SK-MEL-5 (cell line): ENCODE results near the gene RUNX2. TPM values are rescaled to one million over a fixed set of nuclear protein-coding genes. Genes with fewer than 3 reads are reported as not detected.

Source experiments
- DNase-seq: peaks from one replicate; pipeline ENCODE4 v3.0.0-alpha.2; 2016; ENCODE audit warnings: low read depth, low spot score
- in situ Hi-C: cut with HindIII; loops from 2 replicates; pipeline ENCODE4 v1.10.0; 2016; ENCODE audit warnings: low sequenced_read_pairs, high pct_unique_total_duplicates, low pct_unique_long_range_greater_than_20kb
- total RNA-seq: library from RNA; depleted of rRNA; stranded (reverse); fragments of >200 nt; shearing (Covaris generic); gene quantifications from 2 replicates; pipeline ENCODE4 v1.2.3, GENCODE V29; 2014

Gene RUNX2
- total RNA-seq, 1 experiment from 2014 or later: 0.24 TPM

GRCh38 chr6:45619994-45620471 is 291.9 kb downstream of the RUNX2 start:
- in situ Hi-C loops: no loop called here
- no peak for DNase-seq

GRCh38 chr6:45624228-45624627 is 296.1 kb downstream of the RUNX2 start:
- no peak for DNase-seq
- in situ Hi-C loops: no loop called here

DNA sequence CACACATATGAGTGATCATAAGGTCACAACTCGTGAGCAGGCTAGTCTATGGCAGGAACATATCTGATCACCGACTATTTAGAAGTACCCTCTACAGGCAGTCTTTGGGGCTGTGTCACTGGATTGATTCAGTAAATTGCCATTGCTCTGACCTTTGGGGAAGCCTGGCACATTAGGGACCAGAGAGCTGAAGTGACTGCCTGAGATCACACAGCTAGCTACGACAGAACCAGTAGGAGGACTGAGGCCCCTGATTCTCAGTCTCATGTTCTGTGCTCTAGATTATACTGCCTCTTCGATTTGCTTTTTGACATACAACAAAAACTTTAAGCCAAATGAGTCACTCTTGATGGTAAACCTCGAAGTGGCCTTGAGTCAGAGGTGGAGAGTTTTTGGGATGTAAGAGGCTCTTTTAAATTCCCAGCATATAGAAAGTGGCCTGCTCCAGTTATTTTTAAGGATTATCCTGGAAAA is 297.1 kb downstream of the RUNX2 start:
- DNase-seq: no peak
- in situ Hi-C loops: no loop called here

GRCh38 chr6:45626087-45626891 is 298.2 kb downstream of the RUNX2 start:
- no peak for DNase-seq
- in situ Hi-C loops: no loop called here

DNA sequence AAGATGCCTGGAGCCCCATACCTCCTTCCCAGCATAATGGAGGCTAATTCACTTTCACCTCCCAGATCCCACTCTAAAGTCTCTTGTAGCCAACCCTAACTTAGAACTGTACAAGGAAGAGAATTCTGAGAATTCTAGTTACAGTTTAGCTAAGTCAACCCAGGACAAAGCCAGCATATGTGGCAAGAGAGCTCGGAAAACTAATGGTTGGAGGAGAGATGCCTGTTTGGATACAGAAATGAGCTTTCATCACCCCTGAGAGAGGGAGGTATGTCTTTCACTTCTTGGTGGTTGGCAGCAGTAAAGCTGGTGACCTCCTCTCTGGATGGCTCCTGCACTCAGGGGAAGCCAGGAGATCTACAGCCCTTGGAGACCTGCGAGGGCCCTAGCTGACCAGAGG is 302.2 kb downstream of the RUNX2 start:
- in situ Hi-C loops: no loop called here
- DNase-seq: no peak

DNA sequence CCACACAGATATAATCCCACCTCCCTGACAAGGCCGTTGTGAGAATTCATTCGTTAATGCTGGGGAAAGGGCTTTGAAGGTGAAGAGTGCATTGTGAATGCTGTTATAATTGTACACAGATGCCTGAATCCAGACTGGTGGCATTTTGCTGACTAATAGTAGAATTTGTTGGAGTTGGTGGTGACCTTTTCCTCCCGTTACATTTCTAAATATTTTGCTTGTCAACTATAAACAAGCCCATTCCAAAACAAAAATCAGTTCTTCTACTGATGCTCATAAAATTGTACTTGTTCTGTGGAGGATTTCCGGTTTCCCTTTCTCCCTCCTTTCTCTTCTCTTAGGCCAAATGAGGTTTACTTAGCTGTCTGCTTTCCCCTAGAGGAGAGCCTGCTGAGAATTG is 302.7 kb downstream of the RUNX2 start:
- no peak for DNase-seq
- in situ Hi-C loops: no loop called here

DNA sequence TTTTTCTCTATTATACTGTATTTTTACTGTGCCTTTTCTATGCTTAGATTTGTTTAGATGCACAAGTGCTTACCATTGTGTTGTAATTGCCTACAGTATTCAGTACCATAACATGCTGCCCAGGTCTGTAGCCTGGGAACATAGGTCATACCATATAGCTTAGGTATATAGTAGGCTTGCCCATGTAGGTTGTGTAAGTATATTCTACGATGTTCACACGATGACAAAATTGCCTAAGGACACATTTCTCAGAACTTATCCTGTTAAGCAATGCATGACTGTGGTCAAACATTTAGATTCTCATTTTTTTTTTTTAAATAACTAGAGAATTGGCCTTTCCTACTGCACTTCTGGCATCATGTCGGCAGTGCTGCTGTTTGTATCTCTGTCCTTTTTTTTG is 303.3 kb downstream of the RUNX2 start:
- in situ Hi-C loops: no loop called here

GRCh38 chr6:45633272-45633908 is 305.3 kb downstream of the RUNX2 start:
- no peak for DNase-seq
- in situ Hi-C loops: no loop called here

More for the DNA sequence above, 303.3 kb downstream of the RUNX2 start:
- DNase-seq: no peak

GRCh38 chr6:45634231-45634630 is 306.1 kb downstream of the RUNX2 start:
- in situ Hi-C loops: no loop called here
- DNase-seq: no peak

GRCh38 chr6:45635284-45635867 is 307.2 kb downstream of the RUNX2 start:
- in situ Hi-C loops: no loop called here
- no peak for DNase-seq

GRCh38 chr6:45637056-45637455 is 308.9 kb downstream of the RUNX2 start:
- in situ Hi-C loops: no loop called here
- DNase-seq: peak; percentile 70

DNA sequence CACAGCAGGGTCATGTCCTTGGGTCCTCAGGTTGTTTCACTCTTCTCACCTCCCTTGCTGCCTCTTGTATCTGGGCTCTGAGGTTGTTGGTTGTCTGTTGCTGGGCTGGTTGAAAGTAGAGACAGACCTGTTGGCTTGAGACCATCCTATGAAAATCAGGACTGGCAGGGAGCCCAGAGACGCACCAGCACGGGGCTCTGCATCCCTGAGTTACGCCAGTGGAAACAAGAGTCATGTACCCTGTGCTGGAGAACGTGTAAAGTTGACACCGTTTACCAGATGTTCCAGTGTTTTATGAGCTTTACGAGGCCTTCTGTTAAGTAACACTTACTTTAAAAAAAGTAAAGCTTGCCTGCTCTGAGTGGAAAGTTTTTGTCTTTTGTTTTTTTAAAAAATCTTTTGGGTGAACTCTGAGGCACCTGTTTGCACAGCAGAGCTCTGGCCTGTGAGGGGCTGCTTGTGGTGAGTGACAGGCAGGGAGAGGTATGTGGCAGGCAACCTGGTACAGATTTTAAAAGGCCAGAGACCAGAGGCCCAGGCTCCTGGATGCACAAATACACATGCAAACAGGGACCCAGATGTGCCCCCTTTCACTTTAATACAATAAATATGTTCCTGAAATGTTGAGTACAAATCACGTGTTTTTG is 309.6 kb downstream of the RUNX2 start:
- in situ Hi-C loops: no loop called here

DNA sequence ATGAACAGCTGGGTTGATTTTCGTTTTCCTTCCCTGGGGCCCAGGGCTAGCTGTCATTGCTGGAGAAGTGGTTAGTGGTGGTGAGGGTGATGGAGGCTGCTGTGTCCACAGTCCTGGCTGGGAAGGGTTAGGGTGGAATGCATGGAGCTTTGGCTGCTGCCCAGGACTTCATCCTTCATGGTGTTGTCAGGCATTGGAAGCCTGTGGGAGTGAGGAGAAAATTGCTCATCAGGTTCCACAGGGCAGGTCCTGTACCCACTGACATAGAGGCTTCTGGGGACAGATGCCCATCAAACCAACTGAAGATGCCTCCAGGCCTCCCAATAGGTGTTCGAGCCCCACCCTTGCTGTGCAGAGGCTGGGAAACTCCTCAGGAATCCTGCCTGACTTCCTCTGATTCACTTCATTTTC is 312.0 kb downstream of the RUNX2 start:
- in situ Hi-C loops: no loop called here
- no peak for DNase-seq

More for the DNA sequence above, 309.6 kb downstream of the RUNX2 start:
- no peak for DNase-seq

- no peak for DNase-seq
- in situ Hi-C loops: no loop called here
These were observed 312.7 kb downstream of the RUNX2 start for GRCh38 chr6:45640811-45641210.

- in situ Hi-C loops: no loop called here
These were observed 314.4 kb downstream of the RUNX2 start for GRCh38 chr6:45642331-45643125.

GRCh38 chr6:45643126-45643525 is 315.0 kb downstream of the RUNX2 start:
- in situ Hi-C loops: no loop called here
- no peak for DNase-seq

More at GRCh38 chr6:45642331-45643125, 314.4 kb downstream of the RUNX2 start:
- DNase-seq: no peak

DNA sequence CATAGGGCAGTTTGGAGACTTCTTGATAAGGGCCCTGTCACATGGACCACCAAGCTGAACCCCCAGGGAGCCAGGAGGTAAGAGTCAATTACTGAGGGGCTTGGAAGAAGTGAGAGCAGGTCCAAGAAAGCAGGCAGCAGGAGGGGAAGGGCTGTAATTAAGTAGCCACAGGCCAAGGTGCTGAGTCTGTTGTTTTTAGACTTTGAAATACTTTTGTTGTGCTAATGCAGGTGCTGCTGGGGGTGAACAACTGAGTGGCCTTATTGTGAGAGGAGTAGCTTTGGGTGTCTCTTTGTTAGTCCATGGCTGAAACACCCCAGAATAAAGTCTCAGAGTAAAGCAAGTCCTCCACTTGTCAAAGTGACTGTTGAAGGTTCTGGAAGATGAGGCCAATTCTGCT is 316.6 kb downstream of the RUNX2 start:
- no peak for DNase-seq
- in situ Hi-C loops: no loop called here
